Left lung (tissue), 10 donors: ENCODE data around the gene HAPSTR1. TPM values are rescaled to one million over a fixed set of nuclear protein-coding genes. Genes with fewer than 3 reads are reported as not detected.

Experiments
- ATAC-seq: fragments of 200-7000 bp; cut with Tn5 transposase; one replicate; pipeline ENCODE4 v1.9.1; 2020; ENCODE audit warnings: moderate library complexity
- DNase-seq, 4 donors: peaks; one replicate each; pipeline ENCODE4 v3.0.0-alpha.2; 2013 to 2020
- H3K27ac ChIP-seq, 2 donors: fragments of 200-600 bp; sonication (generic) in 1 of 2; one replicate each; pipeline versions ENCODE4 v1.5.0 to v1.8.0; 2020 to 2021
- H3K27me3 ChIP-seq, 2 donors: fragments of 200-600 bp; sonication (generic) in 1 of 2; one replicate each; pipeline versions ENCODE4 v1.5.0 to v1.8.0; 2020 to 2021
- H3K36me3 ChIP-seq, 2 donors: fragments of 200-600 bp; sonication (generic) in 1 of 2; one replicate each; pipeline versions ENCODE4 v1.5.0 to v1.8.0; 2020 to 2021
- H3K4me1 ChIP-seq, 2 donors: fragments of 200-600 bp; one replicate each; pipeline ENCODE4 v1.8.0; 2021
- H3K4me3 ChIP-seq, 2 donors: fragments of 200-600 bp; sonication (generic) in 1 of 2; one replicate each; pipeline versions ENCODE4 v1.5.0 to v1.8.0; 2020 to 2021; ENCODE audit warnings: mild to moderate bottlenecking in 1 of 2
- H3K9me3 ChIP-seq, 2 donors: fragments of 200-600 bp; sonication (generic) in 1 of 2; one replicate each; pipeline versions ENCODE4 v1.5.0 to v1.8.0; 2020 to 2021
- intact Hi-C, 2 donors: fragments of 100-400 bp; cut with DNase I; formaldehyde crosslinking; loops; one replicate each; pipeline versions ENCODE4 v1.11.2 to v1.14.2; 2022
- polyA plus RNA-seq, 6 donors: library from polyadenylated mRNA; unstranded; fragments of 120-200 nt; gene quantifications; one replicate each; pipeline ENCODE4 v1.2.1, GENCODE V29; 2013; ENCODE audit not compliant: insufficient read length in 6 of 6
- total RNA-seq, 2 donors: library from RNA; stranded (reverse); fragmentation: NEBNext Ultra II Directional; extraction: Animal tissue kit (Norgen Biotek cat#: 25700); gene quantifications; one replicate each; pipeline ENCODE4 v1.2.1, GENCODE V29; 2021
- TF ChIP-seq, protein P1 (sequence below), 2 donors: fragments of 200-600 bp; sonication (generic) in 1 of 2; IDR thresholded peaks; one replicate each; pipeline versions ENCODE4 v1.5.0 to v1.8.0; 2021; ENCODE audit warnings: antibody characterized with exemption in 2 of 2
- donor health status: DM: no; HTN: yes; CAD: no.
- donor health status: DM: no; HTN: no; CAD: no.

Gene HAPSTR1
- total and polyA plus RNA-seq, 8 donors = 41.9 to 62.8 (median 45.0) TPM

DNA sequence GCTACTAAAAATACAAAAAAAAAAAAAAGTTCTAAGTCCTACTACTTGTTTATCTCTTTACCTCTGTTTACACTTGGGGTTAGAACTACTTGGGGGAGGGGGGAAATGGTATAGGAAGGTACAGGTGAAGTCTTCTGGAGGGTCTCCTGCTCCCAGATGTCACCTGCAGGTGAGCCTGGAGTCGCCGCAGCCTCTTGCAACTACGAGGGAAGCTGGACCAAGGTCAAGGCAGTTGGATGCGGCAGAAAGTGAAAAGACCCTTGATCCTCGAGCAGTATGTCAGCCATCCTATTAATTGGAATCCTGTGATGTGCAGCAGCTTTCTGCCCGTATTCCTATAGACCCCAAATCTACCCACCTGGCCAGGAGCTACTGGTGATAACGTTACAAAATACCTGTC, 33.0 kb downstream of the HAPSTR1 start:
- intact Hi-C loops = no loop called here
- ATAC-seq = no peak
- Histone ChIP-seq H3K4me1 (peaks cover 0 to 65% of the 10 kb centered on the region in 2 donors), H3K9me3 (no peaks in the 10 kb centered on the region), H3K27me3 (no peaks in the 10 kb centered on the region), H3K4me3 (no peak overlapping the region), H3K36me3 (peaks cover 0 to 34% of the 10 kb centered on the region in 2 donors), H3K27ac (peak overlapping the region in 1 of 2 donors; percentile 53)
- TF ChIP-seq, protein P1, sequence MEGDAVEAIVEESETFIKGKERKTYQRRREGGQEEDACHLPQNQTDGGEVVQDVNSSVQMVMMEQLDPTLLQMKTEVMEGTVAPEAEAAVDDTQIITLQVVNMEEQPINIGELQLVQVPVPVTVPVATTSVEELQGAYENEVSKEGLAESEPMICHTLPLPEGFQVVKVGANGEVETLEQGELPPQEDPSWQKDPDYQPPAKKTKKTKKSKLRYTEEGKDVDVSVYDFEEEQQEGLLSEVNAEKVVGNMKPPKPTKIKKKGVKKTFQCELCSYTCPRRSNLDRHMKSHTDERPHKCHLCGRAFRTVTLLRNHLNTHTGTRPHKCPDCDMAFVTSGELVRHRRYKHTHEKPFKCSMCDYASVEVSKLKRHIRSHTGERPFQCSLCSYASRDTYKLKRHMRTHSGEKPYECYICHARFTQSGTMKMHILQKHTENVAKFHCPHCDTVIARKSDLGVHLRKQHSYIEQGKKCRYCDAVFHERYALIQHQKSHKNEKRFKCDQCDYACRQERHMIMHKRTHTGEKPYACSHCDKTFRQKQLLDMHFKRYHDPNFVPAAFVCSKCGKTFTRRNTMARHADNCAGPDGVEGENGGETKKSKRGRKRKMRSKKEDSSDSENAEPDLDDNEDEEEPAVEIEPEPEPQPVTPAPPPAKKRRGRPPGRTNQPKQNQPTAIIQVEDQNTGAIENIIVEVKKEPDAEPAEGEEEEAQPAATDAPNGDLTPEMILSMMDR (IDR thresholded peaks at IDR 0.05) = no peak
- no peak for DNase-seq

- Histone ChIP-seq H3K27ac (no peak overlapping the region), H3K4me3 (no peak overlapping the region), H3K9me3 (no peaks in the 10 kb centered on the region), H3K27me3 (no peaks in the 10 kb centered on the region), H3K36me3 (peaks cover 0 to 34% of the 10 kb centered on the region in 2 donors), H3K4me1 (peaks cover 0 to 59% of the 10 kb centered on the region in 2 donors)
- DNase-seq = no peak
- intact Hi-C loops = no loop called here
- ATAC-seq = no peak
- TF ChIP-seq, protein P1 (IDR thresholded peaks at IDR 0.05) = no peak
Observed at GRCh38 chr16:9124908-9125584, 33.6 kb downstream of the HAPSTR1 start.

- Histone ChIP-seq H3K4me3 (no peak overlapping the region), H3K27me3 (no peaks in the 10 kb centered on the region), H3K4me1 (peaks cover 0 to 56% of the 10 kb centered on the region in 2 donors), H3K9me3 (no peaks in the 10 kb centered on the region), H3K36me3 (peaks cover 0 to 34% of the 10 kb centered on the region in 2 donors), H3K27ac (no peak overlapping the region)
- no peak for DNase-seq
- TF ChIP-seq, protein P1 (IDR thresholded peaks at IDR 0.05) = no peak
- intact Hi-C loops = no loop called here
- ATAC-seq = no peak
Observed at GRCh38 chr16:9125658-9126505, 34.4 kb downstream of the HAPSTR1 start.

DNA sequence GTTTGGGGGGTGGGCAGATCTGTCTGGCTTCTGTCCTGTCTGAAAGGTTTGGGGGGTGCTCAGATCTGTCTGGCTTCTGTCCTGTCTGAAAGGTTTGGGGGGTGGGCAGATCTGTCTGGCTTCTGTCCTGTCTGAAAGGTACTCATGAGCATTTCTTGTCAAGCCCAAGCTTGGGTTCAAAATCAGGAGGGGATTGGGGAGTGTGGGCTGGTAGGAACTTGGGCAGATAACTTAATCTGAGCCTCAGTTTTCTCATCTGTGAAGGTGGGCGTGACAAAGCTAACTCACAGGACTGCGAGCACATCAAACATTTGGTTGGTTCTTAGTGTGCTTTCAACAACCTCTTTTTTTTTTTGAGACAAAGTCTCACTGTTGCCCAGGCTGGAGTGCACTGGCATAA, 35.2 kb downstream of the HAPSTR1 start:
- TF ChIP-seq, protein P1 (IDR thresholded peaks at IDR 0.05) = no peak
- DNase-seq (no peak), ATAC-seq (no peak)
- peaks cover 0 to 56% of the 10 kb centered on the region in 2 donors for H3K4me1 ChIP-seq
- intact Hi-C loops = no loop called here
- H3K27ac ChIP-seq = no peak overlapping the region
- H3K9me3 ChIP-seq = no peaks in the 10 kb centered on the region
- peaks cover 0 to 31% of the 10 kb centered on the region in 2 donors for H3K36me3 ChIP-seq
- H3K4me3 ChIP-seq = no peak overlapping the region
- no peaks in the 10 kb centered on the region for H3K27me3 ChIP-seq
